T-helper 2 cell treated with Interferon-gamma antibody and Interleukin-4, amounts not matched to agents 5 μg/mL and 100 μg/mL, for 36 hours (primary cell): ENCODE data around the gene AKAP13.
"Not testable (repeated sequence)": the region's sequence is repeated elsewhere in the genome, so short reads cannot be mapped to it uniquely, and the experiment has no call there.

Experiments used
- DNase-seq: peaks from one replicate; pipeline ENCODE4 v3.0.0; 2021; ENCODE audit warnings: low spot score
- H3K27ac Mint-ChIP-seq: one replicate; pipeline ENCODE4 v1.8.0; 2021; ENCODE audit warnings: mild to moderate bottlenecking, mixed read lengths
- H3K27me3 Mint-ChIP-seq: one replicate; pipeline ENCODE4 v1.8.0; 2021; ENCODE audit warnings: low read depth, mixed read lengths
- H3K36me3 Mint-ChIP-seq: one replicate; pipeline ENCODE4 v1.8.0; 2021; ENCODE audit warnings: low read depth, mixed read lengths
- H3K4me1 Mint-ChIP-seq: one replicate; pipeline ENCODE4 v1.8.0; 2021; ENCODE audit warnings: low read depth, mixed read lengths
- H3K4me3 Mint-ChIP-seq: one replicate; pipeline ENCODE4 v1.8.0; 2022; ENCODE audit warnings: mild to moderate bottlenecking, moderate library complexity, mixed read lengths
- H3K9me3 Mint-ChIP-seq: one replicate; pipeline ENCODE4 v1.8.0; 2021; ENCODE audit warnings: mixed read lengths

AKAP13 gene

GRCh38 chr15:85633859-85634258 lies 253.5 kb downstream of the AKAP13 start:
- Mint-ChIP-seq H3K4me3 (no peak overlapping the region), H3K27ac (no peak overlapping the region), H3K9me3 (no peaks in the 10 kb centered on the region), H3K27me3 (no peaks in the 10 kb centered on the region), H3K4me1 (peaks cover 22% of the 10 kb centered on the region), H3K36me3 (peaks cover 13% of the 10 kb centered on the region)
- no peak for DNase-seq

DNA sequence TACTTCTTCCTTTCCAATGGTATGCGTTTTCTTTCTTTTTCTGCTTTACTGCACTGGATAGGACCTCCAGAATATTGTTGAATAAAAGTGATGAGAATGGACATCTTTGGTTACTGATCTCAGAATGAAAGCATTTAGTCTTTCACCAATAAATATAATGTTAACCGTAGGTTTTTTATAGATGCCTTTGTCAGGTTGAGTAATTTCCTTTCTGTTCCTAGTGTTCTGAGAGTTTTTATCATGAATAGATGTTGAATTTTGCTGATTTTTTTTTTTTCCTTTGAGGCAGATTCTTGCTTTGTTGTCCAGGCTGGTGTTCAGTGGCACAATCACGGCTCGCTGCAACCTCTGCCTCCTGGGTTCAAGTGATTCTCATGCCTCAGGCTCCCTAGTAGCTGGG lies 255.9 kb downstream of the AKAP13 start:
- H3K9me3 Mint-ChIP-seq: no peaks in the 10 kb centered on the region
- H3K27ac Mint-ChIP-seq: no peak overlapping the region
- H3K36me3 Mint-ChIP-seq: peaks cover 23% of the 10 kb centered on the region
- no peak overlapping the region for H3K4me3 Mint-ChIP-seq
- no peaks in the 10 kb centered on the region for H3K27me3 Mint-ChIP-seq
- H3K4me1 Mint-ChIP-seq: peaks cover 21% of the 10 kb centered on the region
- DNase-seq: no peak

GRCh38 chr15:85639752-85640381 lies 259.5 kb downstream of the AKAP13 start:
- no peak overlapping the region for H3K27ac Mint-ChIP-seq
- no peak overlapping the region for H3K4me3 Mint-ChIP-seq
- H3K4me1 Mint-ChIP-seq: peaks cover 21% of the 10 kb centered on the region
- no peaks in the 10 kb centered on the region for H3K27me3 Mint-ChIP-seq
- no peak for DNase-seq
- peaks cover 32% of the 10 kb centered on the region for H3K36me3 Mint-ChIP-seq
- no peaks in the 10 kb centered on the region for H3K9me3 Mint-ChIP-seq

- Mint-ChIP-seq H3K36me3 (peaks cover 41% of the 10 kb centered on the region), H3K27ac (no peak overlapping the region)
These were observed 261.8 kb downstream of the AKAP13 start for GRCh38 chr15:85642065-85642692.

DNA sequence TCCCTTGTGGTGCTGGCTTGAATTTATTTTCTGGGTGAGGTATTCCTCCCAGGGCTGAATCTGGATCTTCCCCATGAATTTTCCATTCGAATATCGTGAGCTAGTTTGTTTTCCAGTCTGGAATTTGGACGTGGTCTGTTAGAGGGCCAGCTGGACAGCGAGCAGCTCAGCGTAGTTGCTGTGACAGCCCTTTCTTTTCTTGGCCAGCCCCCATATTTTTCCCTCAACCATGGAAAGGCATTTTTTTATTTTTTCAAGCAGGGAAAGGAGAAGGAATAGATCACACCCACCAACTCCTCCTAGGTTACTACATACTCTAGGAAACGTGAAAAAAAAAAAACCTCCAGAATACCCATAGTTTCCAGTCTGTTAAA lies 262.3 kb downstream of the AKAP13 start:
- Mint-ChIP-seq H3K36me3 (peaks cover 43% of the 10 kb centered on the region), H3K4me3 (no peak overlapping the region), H3K27ac (no peak overlapping the region), H3K9me3 (peaks cover 3% of the 10 kb centered on the region), H3K4me1 (peaks cover 38% of the 10 kb centered on the region), H3K27me3 (no peaks in the 10 kb centered on the region)
- no peak for DNase-seq

More at GRCh38 chr15:85642065-85642692, 261.8 kb downstream of the AKAP13 start:
- no peak for DNase-seq
- Mint-ChIP-seq H3K27me3 (no peaks in the 10 kb centered on the region), H3K4me3 (no peak overlapping the region), H3K9me3 (peaks cover 3% of the 10 kb centered on the region), H3K4me1 (peaks cover 35% of the 10 kb centered on the region)

GRCh38 chr15:85646538-85647091 lies 266.2 kb downstream of the AKAP13 start:
- Mint-ChIP-seq H3K4me3 (peak overlapping the region; percentile 23), H3K27me3 (no peaks in the 10 kb centered on the region), H3K36me3 (peaks cover 42% of the 10 kb centered on the region), H3K4me1 (peaks cover 43% of the 10 kb centered on the region), H3K9me3 (peaks cover 3% of the 10 kb centered on the region), H3K27ac (peak overlapping the region; percentile 90)
- DNase-seq: peak; percentile 56

- Mint-ChIP-seq H3K36me3 (peaks cover 43% of the 10 kb centered on the region), H3K27ac (peak overlapping the region; percentile 80), H3K9me3 (peaks cover 3% of the 10 kb centered on the region), H3K4me3 (peak overlapping the region; percentile 21), H3K4me1 (peaks cover 40% of the 10 kb centered on the region), H3K27me3 (no peaks in the 10 kb centered on the region)
- peak; percentile 55 for DNase-seq
These were observed 269.0 kb downstream of the AKAP13 start for GRCh38 chr15:85649372-85649771.

DNA sequence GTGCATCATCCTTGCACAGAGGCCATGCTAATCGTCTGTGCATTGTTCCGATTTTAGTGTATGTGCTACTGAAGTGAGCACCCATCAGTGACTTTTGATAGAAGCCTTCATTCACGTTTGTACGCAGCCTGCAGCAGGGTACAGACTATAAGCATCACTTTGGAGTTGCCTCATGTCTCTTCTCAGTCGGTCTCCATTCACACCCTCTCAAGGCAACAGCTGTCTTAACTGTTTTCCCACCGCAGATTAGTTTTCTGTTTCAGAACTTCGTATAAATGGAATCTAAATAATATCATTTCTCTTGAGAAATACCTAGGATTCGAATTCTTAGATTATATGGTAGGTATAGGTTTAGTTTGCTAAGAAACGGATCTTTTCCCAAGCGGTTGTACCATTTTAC lies 271.1 kb downstream of the AKAP13 start:
- Mint-ChIP-seq H3K4me1 (peaks cover 22% of the 10 kb centered on the region), H3K4me3 (no peak overlapping the region), H3K36me3 (peaks cover 38% of the 10 kb centered on the region), H3K27me3 (no peaks in the 10 kb centered on the region), H3K27ac (no peak overlapping the region), H3K9me3 (peaks cover 3% of the 10 kb centered on the region)
- no peak for DNase-seq

GRCh38 chr15:85652457-85652856 lies 272.1 kb downstream of the AKAP13 start:
- no peaks in the 10 kb centered on the region for H3K27me3 Mint-ChIP-seq
- no peaks in the 10 kb centered on the region for H3K9me3 Mint-ChIP-seq
- no peak overlapping the region for H3K27ac Mint-ChIP-seq
- peaks cover 37% of the 10 kb centered on the region for H3K36me3 Mint-ChIP-seq
- H3K4me1 Mint-ChIP-seq: peaks cover 17% of the 10 kb centered on the region
- DNase-seq: no peak
- no peak overlapping the region for H3K4me3 Mint-ChIP-seq

DNA sequence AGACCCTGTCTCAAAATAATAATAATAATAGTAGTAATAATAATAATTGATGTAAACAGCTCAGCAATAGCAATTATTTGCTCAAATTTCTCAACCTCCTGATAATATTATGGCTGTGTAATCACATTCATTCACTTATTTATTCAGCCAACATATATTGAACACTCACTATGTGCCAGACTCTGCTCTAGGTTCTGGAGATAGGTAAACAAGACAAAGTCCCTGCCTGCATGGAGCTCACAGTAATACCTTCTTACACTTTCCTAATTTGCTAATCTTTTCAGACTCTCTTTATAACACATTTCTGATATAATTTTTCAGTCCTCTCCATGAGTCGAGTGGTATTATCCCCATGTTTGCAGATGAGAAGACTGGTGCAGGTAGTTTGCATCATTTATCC lies 276.7 kb downstream of the AKAP13 start:
- no peaks in the 10 kb centered on the region for H3K4me1 Mint-ChIP-seq
- no peak for DNase-seq
- peaks cover 45% of the 10 kb centered on the region for H3K36me3 Mint-ChIP-seq
- H3K27me3 Mint-ChIP-seq: no peaks in the 10 kb centered on the region
- no peak overlapping the region for H3K27ac Mint-ChIP-seq
- H3K9me3 Mint-ChIP-seq: no peaks in the 10 kb centered on the region
- H3K4me3 Mint-ChIP-seq: no peak overlapping the region

- no peak for DNase-seq
- no peaks in the 10 kb centered on the region for H3K9me3 Mint-ChIP-seq
- H3K36me3 Mint-ChIP-seq: peaks cover 45% of the 10 kb centered on the region
- H3K4me1 Mint-ChIP-seq: no peaks in the 10 kb centered on the region
- no peaks in the 10 kb centered on the region for H3K27me3 Mint-ChIP-seq
- H3K4me3 Mint-ChIP-seq: no peak overlapping the region
- no peak overlapping the region for H3K27ac Mint-ChIP-seq
These were observed 278.4 kb downstream of the AKAP13 start for GRCh38 chr15:85658816-85659215.

DNA sequence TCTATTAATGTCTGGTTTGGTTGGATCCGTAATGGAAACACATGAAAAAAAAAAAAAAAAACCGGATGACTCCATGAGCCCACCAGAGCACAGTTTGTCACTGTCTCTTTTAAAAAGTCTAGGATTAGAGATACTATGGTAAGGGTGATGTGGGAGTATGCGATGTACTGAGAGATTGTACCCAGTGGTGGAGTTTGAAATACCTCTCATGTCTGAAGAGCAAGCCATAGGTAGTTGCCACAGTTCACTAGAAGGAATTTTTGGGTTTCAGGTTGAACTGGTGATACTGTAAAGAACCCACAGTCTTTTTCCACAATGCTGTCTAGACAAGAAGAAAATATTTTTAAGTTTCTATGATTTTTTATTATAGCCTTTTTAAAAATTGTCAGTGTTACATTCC lies 281.5 kb downstream of the AKAP13 start:
- H3K4me1 Mint-ChIP-seq: peaks cover 4% of the 10 kb centered on the region
- no peak overlapping the region for H3K4me3 Mint-ChIP-seq
- H3K27ac Mint-ChIP-seq: no peak overlapping the region
- no peak for DNase-seq
- H3K9me3 Mint-ChIP-seq: no peaks in the 10 kb centered on the region
- peaks cover 61% of the 10 kb centered on the region for H3K36me3 Mint-ChIP-seq
- no peaks in the 10 kb centered on the region for H3K27me3 Mint-ChIP-seq

DNA sequence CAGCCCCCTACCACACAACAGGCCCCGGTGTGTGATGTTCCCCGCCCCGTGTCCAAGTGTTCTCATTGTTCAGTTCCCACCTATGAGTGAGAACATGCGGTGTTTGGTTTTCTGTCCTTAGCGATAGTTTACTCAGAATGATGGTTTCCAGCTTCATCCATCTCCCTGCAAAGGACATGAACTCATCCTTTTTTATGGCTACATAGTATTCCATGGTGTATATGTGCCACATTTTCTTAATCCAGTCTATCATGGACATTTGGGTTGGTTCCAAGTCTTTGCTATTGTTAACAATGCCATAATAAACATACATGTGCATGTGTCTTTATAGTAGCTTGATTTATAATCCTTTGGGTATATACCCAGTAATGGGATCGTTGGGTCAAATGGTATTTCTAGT lies 285.3 kb downstream of the AKAP13 start:
- Mint-ChIP-seq H3K4me1 (peaks cover 22% of the 10 kb centered on the region), H3K36me3 (peaks cover 64% of the 10 kb centered on the region)
- not testable (repeated sequence) for DNase-seq, H3K9me3 Mint-ChIP-seq, H3K4me3 Mint-ChIP-seq, H3K27ac Mint-ChIP-seq, H3K27me3 Mint-ChIP-seq

- peak overlapping the region; percentile 44 for H3K4me3 Mint-ChIP-seq
- no peaks in the 10 kb centered on the region for H3K9me3 Mint-ChIP-seq
- peak overlapping the region; percentile 90 for H3K27ac Mint-ChIP-seq
- H3K36me3 Mint-ChIP-seq: peaks cover 63% of the 10 kb centered on the region
- DNase-seq: peak; percentile 77
- no peaks in the 10 kb centered on the region for H3K27me3 Mint-ChIP-seq
- peaks cover 22% of the 10 kb centered on the region for H3K4me1 Mint-ChIP-seq
These were observed 287.4 kb downstream of the AKAP13 start for GRCh38 chr15:85667491-85668424.
